Esophagus (tissue), 2 donors: ENCODE data around the gene ZFX. TPM values are rescaled to one million over a fixed set of nuclear protein-coding genes. Genes with fewer than 3 reads are reported as not detected.
A peak's percentile ranks its signal among the peaks of the same experiment; 100 is the strongest.
"Not testable (repeated sequence)": the region's sequence is repeated elsewhere in the genome, so short reads cannot be mapped to it uniquely, and the experiment has no call there.

Source experiments
- H3K27ac ChIP-seq, 2 donors: one replicate each; pipeline ENCODE4 v1.5.1; 2013; ENCODE audit warnings: low read depth in 2 of 2, mild to moderate bottlenecking in 2 of 2, inconsistent platforms in 1 of 2, low read length in 1 of 2, moderate library complexity in 1 of 2
- H3K27me3 ChIP-seq, 2 donors: one replicate each; pipeline ENCODE4 v1.6.1; 2013; ENCODE audit warnings: low read length in 2 of 2, control low read depth in 1 of 2, mild to moderate bottlenecking in 1 of 2; ENCODE audit not compliant: insufficient read depth in 2 of 2, control insufficient read depth in 1 of 2
- H3K36me3 ChIP-seq, 2 donors: one replicate each; pipeline ENCODE4 v1.6.1; 2013; ENCODE audit warnings: low read length in 1 of 2; ENCODE audit not compliant: control insufficient read depth in 2 of 2, insufficient read depth in 2 of 2
- H3K4me1 ChIP-seq, 2 donors: one replicate each; pipeline ENCODE4 v1.6.1; 2013; ENCODE audit warnings: low read length in 1 of 2; ENCODE audit not compliant: control insufficient read depth in 2 of 2, insufficient read depth in 2 of 2
- H3K4me3 ChIP-seq, 2 donors: one replicate each; pipeline ENCODE4 v1.5.1; 2013; ENCODE audit warnings: low read length in 2 of 2, mild to moderate bottlenecking in 2 of 2, low read depth in 1 of 2, moderate library complexity in 1 of 2
- H3K9me3 ChIP-seq, 2 donors: one replicate each; pipeline ENCODE4 v1.6.1; 2013; ENCODE audit warnings: mild to moderate bottlenecking in 2 of 2, low read depth in 1 of 2, low read length in 1 of 2, moderate library complexity in 1 of 2; ENCODE audit not compliant: control insufficient read depth in 2 of 2, insufficient read depth in 1 of 2
- WGBS, 2 donors: extraction: QIAGEN DNeasy Blood & Tissue Kit; methylation state at CpG; one replicate each; pipeline ENCODE4 v1.1.7; 2013; 5-methylcytosine and 5-hydroxymethylcytosine counted together
- polyA plus RNA-seq, 2 donors: library from polyadenylated mRNA; stranded (reverse); fragments of 200-250 nt; gene quantifications; one replicate each; pipeline ENCODE4 v1.2.3, GENCODE V29; 2013
- donor health status: healthy with polysubstance abuse.
- donor health status: Bipolar disorder and iron deficiency.

The ZFX gene
- polyA plus RNA-seq, 2 donors = 4.0 to 5.2 TPM

DNA sequence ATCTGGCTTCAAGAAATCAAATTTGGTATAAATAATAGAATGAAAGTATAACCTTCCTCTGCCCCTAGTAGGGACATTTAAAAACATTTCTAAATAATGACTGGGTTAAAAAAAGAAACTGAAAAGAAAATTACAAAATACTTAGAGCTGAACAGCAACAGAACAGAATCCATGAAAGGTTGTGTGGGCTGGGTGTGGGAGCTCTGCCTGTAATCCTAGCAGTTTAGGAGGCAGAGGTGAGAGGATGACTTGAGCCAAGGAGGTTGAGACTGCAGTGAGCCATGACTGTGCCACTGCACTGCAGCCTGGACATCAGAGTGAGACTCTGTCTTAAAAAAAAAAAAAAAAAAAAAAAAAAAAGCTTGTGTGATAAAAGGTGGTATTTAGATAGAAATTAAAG lies 12.3 kb upstream of the ZFX start:
- H3K4me3 ChIP-seq = no peak overlapping the region
- H3K9me3 ChIP-seq = no peaks in the 10 kb centered on the region
- H3K27me3 ChIP-seq = no peaks in the 10 kb centered on the region
- no peaks in the 10 kb centered on the region for H3K36me3 ChIP-seq
- no peaks in the 10 kb centered on the region for H3K4me1 ChIP-seq
- H3K27ac ChIP-seq = no peak overlapping the region

DNA sequence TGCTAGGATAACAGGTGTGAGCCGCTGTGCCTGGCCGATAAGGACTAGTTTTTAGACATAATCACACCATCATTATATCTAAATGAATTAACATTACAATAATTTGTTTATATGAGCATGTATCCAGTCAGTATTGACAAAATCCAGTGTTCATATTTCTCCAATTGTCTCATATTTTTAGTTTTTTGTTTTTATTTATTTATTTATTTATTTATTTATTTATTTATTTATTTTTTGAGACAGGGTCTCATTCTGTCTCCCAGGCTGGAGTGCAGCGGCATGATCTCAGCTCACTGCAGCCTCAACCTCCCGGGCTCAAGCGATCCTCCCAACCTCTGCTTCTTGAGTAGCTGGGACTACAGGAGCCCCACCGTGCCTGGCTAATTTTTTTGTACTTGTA lies 5.5 kb upstream of the ZFX start:
- H3K4me1 ChIP-seq, H3K27me3 ChIP-seq, H3K27ac ChIP-seq, H3K9me3 ChIP-seq, H3K4me3 ChIP-seq, H3K36me3 ChIP-seq: not testable (repeated sequence)
- WGBS, 2 donors = 98% methylated on average over 6 of the region's 6 CpGs

DNA sequence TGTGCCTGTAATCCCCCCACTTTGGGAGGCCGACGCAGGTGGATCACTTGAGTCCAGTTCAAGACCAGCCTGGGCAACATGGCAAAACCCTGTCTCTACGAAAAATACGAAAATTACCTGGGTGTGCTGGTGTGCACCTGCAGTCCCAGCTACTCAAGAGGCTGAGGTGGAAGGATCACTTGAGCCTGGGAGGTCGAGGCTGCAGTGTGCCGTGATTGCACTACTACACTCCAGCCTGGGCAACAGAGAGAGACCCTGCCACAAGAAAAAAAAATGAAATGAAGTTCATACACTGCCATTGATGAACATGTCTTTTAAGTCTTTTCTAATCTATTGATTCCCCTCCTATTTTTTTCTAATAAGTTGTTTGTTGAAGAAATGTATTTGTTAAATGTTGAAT lies 5.0 kb upstream of the ZFX start:
- Histone ChIP-seq H3K4me3 (no peak overlapping the region), H3K36me3 (no peaks in the 10 kb centered on the region), H3K4me1 (no peaks in the 10 kb centered on the region), H3K27ac (no peak overlapping the region), H3K9me3 (no peaks in the 10 kb centered on the region), H3K27me3 (no peaks in the 10 kb centered on the region)
- 95% methylated on average over 6 of the region's 6 CpGs for WGBS, 2 donors

DNA sequence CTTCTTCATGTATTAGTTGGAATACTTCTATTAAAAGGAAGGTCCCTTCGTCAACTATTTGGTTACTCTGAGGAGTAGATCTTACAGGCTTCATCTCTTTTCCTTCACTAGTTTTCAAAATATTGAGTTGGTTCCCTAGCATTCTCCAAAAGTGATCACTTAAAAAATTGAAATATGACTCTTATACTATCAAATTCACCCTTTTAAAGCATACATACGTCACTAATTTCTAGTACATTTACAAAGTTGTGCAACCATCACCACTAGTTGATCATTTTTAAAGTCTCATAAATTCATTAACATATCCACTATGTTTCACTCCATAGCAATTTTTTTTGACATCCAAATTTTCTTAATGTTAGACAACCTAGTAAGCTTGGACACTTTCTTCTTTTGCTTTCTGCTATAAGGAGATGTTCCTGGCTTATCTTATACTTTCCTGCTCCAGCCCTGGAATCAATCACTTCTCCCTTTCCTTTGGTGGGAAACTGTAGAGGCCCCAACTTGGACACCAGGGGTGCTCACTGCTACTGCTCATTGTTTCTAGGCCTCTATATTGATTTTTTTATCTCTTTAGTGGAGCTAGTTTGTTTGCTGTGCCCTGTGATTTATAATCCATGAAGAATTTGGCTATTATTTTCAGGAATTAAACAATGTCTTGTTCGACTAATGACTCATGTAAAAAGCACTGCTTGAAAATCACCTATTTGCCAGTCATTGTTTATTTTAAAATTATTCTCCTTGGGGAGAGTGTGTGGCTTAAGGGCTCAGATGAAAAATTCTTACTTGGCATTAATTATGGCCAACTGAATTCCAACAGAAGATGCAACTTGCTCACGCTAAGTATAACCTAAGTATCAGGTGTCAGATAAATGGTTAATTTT lies 4.0 kb upstream of the ZFX start:
- Histone ChIP-seq H3K27ac (no peak overlapping the region), H3K36me3 (no peaks in the 10 kb centered on the region), H3K4me1 (no peaks in the 10 kb centered on the region), H3K4me3 (no peak overlapping the region), H3K27me3 (no peaks in the 10 kb centered on the region), H3K9me3 (no peaks in the 10 kb centered on the region)
- WGBS, 2 donors = 53 to 69% methylated on average over 4 of the region's 4 CpGs

DNA sequence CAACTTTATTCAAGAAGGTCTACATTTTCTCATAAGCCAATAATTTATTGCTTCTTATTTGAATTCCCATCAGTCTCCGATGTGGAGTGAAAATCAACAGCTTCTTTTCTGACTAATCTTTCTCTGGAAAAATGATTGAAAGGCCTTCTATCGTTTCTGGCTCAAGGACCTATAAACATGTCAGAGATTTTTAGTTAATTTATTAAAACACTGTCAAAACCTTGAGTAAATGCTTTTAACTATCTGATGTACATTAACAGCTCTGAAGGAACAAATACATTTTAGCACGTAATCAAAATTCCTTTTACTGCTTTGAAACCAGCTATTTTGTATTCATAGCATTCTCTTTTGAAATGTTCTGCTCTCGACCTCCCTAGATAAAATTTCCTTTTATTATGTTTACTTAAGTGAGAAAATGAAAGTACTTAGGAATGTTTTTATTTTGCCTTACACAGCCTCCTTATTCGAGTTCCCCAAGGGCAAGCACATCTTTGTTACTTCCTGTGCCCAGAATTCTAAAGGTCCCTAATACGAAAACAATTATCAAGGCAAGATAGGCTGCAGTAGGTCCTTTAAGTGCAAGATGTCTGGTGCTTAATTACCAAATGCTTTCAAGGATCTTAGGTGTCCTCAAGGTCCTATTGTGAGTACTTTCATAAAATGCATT lies 3.1 kb upstream of the ZFX start:
- WGBS, 2 donors = 11 to 21% methylated on average over 6 of the region's 6 CpGs
- Histone ChIP-seq H3K4me1 (peaks cover 0 to under 1% of the 10 kb centered on the region in 2 donors), H3K36me3 (no peaks in the 10 kb centered on the region), H3K27me3 (no peaks in the 10 kb centered on the region), H3K9me3 (no peaks in the 10 kb centered on the region), H3K27ac (no peak overlapping the region), H3K4me3 (no peak overlapping the region)

DNA sequence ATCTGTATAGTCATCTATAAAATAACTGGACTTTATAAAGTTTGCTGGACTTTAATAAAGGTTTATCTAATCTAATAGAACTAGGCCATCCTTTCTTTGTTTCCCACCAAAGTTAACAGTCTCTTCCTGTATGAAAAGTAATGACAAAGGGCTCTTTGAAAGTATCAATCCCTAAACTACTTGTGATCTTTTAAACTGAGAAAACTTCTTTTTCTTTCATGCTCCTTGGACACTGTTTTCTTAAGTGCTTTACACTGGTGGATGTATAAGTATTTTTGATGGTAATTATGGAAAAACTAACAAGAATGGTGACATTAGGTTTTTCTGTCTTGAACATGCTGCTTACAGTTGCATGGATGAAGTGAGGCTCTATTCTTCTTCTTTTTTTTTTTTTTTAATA lies 2.4 kb upstream of the ZFX start:
- no peaks in the 10 kb centered on the region for H3K36me3 ChIP-seq
- H3K4me1 ChIP-seq = peaks cover 0 to 3% of the 10 kb centered on the region in 2 donors
- H3K27me3 ChIP-seq = no peaks in the 10 kb centered on the region
- no peaks in the 10 kb centered on the region for H3K9me3 ChIP-seq
- no peak overlapping the region for H3K4me3 ChIP-seq
- H3K27ac ChIP-seq = no peak overlapping the region

DNA sequence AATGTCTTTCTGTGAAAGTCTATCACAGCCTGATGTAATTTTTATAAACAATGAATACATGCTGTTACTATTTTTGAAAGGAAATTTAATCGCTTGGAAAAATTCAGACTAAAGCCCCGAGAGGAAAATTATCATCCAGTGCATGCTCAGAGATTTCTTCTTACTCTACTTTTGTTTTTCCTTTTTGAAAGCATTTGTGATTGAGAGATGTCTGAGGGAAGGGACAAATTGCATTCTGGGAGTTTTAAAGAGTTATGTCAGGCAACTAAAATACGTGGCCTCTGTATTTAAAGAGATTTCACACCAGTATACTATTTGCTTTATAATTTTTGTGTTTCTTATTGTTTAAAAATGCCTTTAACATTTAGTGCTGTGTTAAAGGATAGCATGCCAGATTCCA lies 1.4 kb upstream of the ZFX start:
- WGBS, 2 donors = 10 to 20% methylated on average over 3 of the region's 3 CpGs
- Histone ChIP-seq H3K27ac (no peak overlapping the region), H3K4me3 (no peak overlapping the region), H3K36me3 (no peaks in the 10 kb centered on the region), H3K4me1 (peaks cover 1 to 3% of the 10 kb centered on the region in 2 donors), H3K9me3 (no peaks in the 10 kb centered on the region), H3K27me3 (no peaks in the 10 kb centered on the region)

DNA sequence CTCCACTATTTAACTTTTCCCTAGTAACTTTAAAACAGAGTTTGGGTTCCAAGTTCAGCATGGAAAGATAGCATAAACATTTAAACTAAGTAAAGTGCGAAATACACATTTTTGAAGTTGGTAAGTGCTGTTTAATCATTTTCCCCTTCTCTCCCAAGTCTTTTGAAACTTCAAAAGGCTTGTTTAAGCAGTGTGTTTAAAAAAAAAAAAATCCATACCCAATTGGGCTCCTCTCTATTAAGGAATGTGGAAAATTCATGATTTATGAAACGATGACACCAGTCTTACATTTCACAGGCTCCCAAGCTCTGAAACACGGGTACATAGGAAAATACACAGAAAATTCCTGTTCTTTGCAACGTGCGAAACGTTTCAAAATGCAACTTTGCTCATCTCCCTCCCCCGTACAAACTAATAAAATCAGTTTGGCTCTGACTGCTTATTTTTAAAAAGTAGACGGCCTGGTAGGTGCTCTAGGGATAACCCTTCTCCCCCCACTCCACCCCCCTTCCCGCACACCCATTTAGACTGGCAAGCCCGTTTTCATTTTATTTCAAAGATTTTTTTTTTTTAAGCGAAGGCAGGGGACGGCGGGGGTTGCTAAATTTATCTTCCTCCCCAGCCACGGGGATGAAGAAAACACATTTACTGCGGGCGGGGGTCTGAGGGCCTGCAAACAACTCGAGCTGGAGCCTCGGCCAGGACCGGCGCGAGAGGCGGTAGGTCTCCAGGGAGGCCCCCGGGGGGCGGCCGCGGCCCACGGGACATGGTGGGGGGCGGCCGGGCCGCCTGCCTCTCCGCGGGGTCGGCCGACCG lies 786 bp upstream of the ZFX start:
- no peaks in the 10 kb centered on the region for H3K36me3 ChIP-seq
- no peaks in the 10 kb centered on the region for H3K9me3 ChIP-seq
- peak overlapping the region; percentile 71 to 94 for H3K4me3 ChIP-seq
- peak overlapping the region; percentile 99 to 100 for H3K27ac ChIP-seq
- H3K4me1 ChIP-seq = peaks cover 3% of the 10 kb centered on the region in 2 donors
- 1 to 2% methylated on average over 24 to 35 of the region's 35 CpGs for WGBS, 2 donors
- H3K27me3 ChIP-seq = no peaks in the 10 kb centered on the region

DNA sequence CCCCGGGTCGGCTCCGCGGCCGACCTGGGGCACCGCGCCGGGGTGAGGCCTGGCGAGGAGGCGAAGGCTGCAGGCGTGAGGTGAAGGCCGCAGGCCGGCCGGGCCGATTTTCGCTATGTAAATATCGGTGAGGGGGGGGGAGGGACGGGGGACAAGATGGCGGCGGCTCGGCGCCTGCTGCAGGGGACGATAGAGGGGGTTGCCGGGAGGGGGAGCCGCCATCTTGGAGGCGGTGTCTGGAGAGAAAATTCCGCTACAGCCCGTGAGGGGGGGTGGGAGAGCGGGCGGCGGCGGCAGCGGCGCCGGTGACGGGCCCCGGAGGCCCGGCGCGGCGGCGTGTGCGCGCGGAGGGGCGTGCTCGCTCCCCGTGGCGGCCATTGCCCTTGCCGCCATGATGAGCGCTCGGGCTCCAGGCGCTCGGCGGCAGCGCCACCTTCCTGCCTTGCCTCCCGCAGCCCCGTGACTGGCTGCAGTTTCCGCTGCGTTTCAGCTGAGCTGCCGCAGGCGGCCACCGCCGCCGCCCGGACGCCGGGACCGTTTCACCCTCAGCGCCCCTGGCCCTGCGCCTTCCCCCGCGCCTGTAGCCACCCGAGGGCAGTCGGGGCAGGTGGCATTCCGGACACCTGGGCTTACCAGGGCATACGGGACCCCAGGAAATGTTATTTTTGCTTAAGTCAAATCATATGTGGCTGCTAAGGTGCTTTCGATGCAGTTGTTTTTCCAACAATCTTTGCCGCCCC lies 692 bp downstream of the ZFX start:
- Histone ChIP-seq H3K36me3 (no peaks in the 10 kb centered on the region), H3K9me3 (no peaks in the 10 kb centered on the region), H3K27ac (peak overlapping the region; percentile 99 to 100), H3K27me3 (no peaks in the 10 kb centered on the region), H3K4me1 (peaks cover 3% of the 10 kb centered on the region in 2 donors), H3K4me3 (peak overlapping the region; percentile 71 to 94)
- 0% methylated on average over 22 to 77 of the region's 79 CpGs for WGBS, 2 donors
